Measurements from ENCODE around the gene CLDND2.

The CLDND2 gene

DNA sequence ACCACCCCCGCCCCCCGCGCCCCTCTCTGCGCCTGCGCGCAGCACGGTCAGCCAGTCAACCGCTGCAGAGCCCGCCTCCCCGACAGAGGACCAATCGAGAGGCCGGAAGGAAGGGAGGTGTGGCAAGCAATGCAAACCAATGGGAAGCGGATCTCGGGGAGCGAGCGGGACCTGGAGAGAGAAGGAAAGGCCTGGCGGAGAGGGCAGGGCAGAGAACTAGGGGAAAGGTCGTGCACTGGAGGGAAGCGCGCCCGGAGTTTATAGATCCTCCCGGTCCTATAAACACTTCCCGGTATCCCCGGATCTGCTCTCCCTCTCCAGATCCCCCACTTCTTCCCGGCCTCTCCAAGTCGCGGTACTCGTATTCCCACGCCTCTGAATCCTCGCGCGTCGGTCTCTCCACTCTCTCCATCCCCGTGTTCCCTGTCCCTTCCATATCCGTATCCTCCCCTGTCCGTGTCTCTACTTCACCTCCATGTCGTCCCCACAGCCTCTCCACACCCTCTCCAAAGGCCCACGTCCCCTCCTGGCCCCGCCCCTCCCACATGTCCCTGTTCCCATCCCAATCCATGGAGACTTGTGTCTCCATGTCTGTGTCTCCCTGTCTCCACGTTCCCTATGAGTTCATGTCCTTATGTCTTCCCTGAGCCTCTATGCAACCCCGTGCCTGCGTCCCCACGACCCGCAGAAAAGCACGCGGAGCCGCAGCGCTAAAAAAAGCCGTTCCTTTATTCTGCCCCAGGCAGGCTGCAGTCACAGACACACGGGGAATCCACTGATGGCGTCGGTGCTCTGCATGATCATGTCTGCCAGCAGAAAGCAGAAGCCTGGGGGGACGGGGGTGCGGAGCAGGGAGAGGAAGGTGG, 2.2 kb downstream of the CLDND2 start (continued):
- TF ChIP-seq ZBTB21 (tag by site-specific recombination; IDR thresholded peaks at IDR 0.05), result peak; percentile 49; the same call in 1 of the 2 replicates
- peak; percentile 73; the same call in 1 of the 2 replicates for TF ChIP-seq KLF7 (tag by site-specific recombination; IDR thresholded peaks at IDR 0.05; ENCODE audit: borderline replicate concordance)
- peak; percentile 84; the same call in 1 of the 2 replicates for TF ChIP-seq MZF1 (tag by site-specific recombination; IDR thresholded peaks at IDR 0.05; ENCODE audit: borderline replicate concordance)
- TF ChIP-seq HOXC10 (CRISPR knock-in tag; IDR thresholded peaks at IDR 0.05), result no peak
- TF ChIP-seq ZNF248 (tag by site-specific recombination; IDR thresholded peaks at IDR 0.05), result no peak
- no peak for TF ChIP-seq ZNF624 (tag by site-specific recombination; IDR thresholded peaks at IDR 0.05)
- peak; percentile 91 for TF ChIP-seq SP2 (tag by site-specific recombination; IDR thresholded peaks at IDR 0.05)
- TF ChIP-seq OVOL3 (tag by site-specific recombination; IDR thresholded peaks at IDR 0.05), result no peak
- TF ChIP-seq ZNF121 (tag by site-specific recombination; IDR thresholded peaks at IDR 0.05), result no peak
- no peak for TF ChIP-seq ZNF561 (tag by site-specific recombination; IDR thresholded peaks at IDR 0.05; ENCODE audit: borderline replicate concordance)
- no peak for TF ChIP-seq ZNF354C (tag by site-specific recombination; IDR thresholded peaks at IDR 0.05; ENCODE audit: borderline replicate concordance, low read depth)
- TF ChIP-seq, protein P1, sequence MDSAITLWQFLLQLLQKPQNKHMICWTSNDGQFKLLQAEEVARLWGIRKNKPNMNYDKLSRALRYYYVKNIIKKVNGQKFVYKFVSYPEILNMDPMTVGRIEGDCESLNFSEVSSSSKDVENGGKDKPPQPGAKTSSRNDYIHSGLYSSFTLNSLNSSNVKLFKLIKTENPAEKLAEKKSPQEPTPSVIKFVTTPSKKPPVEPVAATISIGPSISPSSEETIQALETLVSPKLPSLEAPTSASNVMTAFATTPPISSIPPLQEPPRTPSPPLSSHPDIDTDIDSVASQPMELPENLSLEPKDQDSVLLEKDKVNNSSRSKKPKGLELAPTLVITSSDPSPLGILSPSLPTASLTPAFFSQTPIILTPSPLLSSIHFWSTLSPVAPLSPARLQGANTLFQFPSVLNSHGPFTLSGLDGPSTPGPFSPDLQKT (IDR thresholded peaks at IDR 0.05; ENCODE audit: borderline replicate concordance, low read depth, low read length), result no peak
- no peak for TF ChIP-seq ZBTB1 (tag by site-specific recombination; IDR thresholded peaks at IDR 0.05)
- TF ChIP-seq, protein P2, sequence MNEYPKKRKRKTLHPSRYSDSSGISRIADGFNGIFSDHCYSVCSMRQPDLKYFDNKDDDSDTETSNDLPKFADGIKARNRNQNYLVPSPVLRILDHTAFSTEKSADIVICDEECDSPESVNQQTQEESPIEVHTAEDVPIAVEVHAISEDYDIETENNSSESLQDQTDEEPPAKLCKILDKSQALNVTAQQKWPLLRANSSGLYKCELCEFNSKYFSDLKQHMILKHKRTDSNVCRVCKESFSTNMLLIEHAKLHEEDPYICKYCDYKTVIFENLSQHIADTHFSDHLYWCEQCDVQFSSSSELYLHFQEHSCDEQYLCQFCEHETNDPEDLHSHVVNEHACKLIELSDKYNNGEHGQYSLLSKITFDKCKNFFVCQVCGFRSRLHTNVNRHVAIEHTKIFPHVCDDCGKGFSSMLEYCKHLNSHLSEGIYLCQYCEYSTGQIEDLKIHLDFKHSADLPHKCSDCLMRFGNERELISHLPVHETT (tag by site-specific recombination; IDR thresholded peaks at IDR 0.05), result no peak
- peak; percentile 62; the same call in 1 of the 2 replicates for TF ChIP-seq ZNF239 (tag by site-specific recombination; IDR thresholded peaks at IDR 0.05)
- TF ChIP-seq ZNF37A (tag by site-specific recombination; IDR thresholded peaks at IDR 0.05), result no peak
- TF ChIP-seq, protein P3, sequence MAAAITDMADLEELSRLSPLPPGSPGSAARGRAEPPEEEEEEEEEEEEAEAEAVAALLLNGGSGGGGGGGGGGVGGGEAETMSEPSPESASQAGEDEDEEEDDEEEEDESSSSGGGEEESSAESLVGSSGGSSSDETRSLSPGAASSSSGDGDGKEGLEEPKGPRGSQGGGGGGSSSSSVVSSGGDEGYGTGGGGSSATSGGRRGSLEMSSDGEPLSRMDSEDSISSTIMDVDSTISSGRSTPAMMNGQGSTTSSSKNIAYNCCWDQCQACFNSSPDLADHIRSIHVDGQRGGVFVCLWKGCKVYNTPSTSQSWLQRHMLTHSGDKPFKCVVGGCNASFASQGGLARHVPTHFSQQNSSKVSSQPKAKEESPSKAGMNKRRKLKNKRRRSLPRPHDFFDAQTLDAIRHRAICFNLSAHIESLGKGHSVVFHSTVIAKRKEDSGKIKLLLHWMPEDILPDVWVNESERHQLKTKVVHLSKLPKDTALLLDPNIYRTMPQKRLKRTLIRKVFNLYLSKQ (tag by site-specific recombination; IDR thresholded peaks at IDR 0.05; ENCODE audit: borderline replicate concordance), result no peak
- TF ChIP-seq, protein P4, sequence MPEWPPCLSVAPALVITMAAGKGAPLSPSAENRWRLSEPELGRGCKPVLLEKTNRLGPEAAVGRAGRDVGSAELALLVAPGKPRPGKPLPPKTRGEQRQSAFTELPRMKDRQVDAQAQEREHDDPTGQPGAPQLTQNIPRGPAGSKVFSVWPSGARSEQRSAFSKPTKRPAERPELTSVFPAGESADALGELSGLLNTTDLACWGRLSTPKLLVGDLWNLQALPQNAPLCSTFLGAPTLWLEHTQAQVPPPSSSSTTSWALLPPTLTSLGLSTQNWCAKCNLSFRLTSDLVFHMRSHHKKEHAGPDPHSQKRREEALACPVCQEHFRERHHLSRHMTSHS (tag by site-specific recombination; IDR thresholded peaks at IDR 0.05), result no peak
- TF ChIP-seq ZNF529 (tag by site-specific recombination; IDR thresholded peaks at IDR 0.05; ENCODE audit: insufficient replicate concordance), result no peak
- TF ChIP-seq ZNF747 (tag by site-specific recombination; IDR thresholded peaks at IDR 0.05), result no peak
- peak; percentile 28; the same call in 1 of the 2 replicates for TF ChIP-seq YY1 (tag by site-specific recombination; IDR thresholded peaks at IDR 0.05)
- peak; percentile 89; the same call in 1 of the 2 replicates for TF ChIP-seq ZNF391 (tag by site-specific recombination; IDR thresholded peaks at IDR 0.05; ENCODE audit: borderline replicate concordance, low read depth)
- peak; percentile 89 for TF ChIP-seq GLI4 (tag by site-specific recombination; IDR thresholded peaks at IDR 0.05)
- peak; percentile 38; the same call in 1 of the 2 replicates for TF ChIP-seq SP7 (tag by site-specific recombination; IDR thresholded peaks at IDR 0.05)
- no peak for TF ChIP-seq MEIS1 (CRISPR knock-in tag; IDR thresholded peaks at IDR 0.05; ENCODE audit: borderline replicate concordance)
- TF ChIP-seq ZNF560 (tag by site-specific recombination; IDR thresholded peaks at IDR 0.05; ENCODE audit: borderline replicate concordance), result no peak
- peak; percentile 77 for TF ChIP-seq ZFP69B (tag by site-specific recombination; IDR thresholded peaks at IDR 0.05)
- TF ChIP-seq SP3 (tag by site-specific recombination; IDR thresholded peaks at IDR 0.05), result peak; percentile 92
- peak; percentile 79 for TF ChIP-seq ZNF76 (tag by site-specific recombination; IDR thresholded peaks at IDR 0.05; ENCODE audit: borderline replicate concordance, low read depth)
- peak; percentile 86 for TF ChIP-seq IKZF3 (tag by site-specific recombination; IDR thresholded peaks at IDR 0.05)
- TF ChIP-seq, protein P5, sequence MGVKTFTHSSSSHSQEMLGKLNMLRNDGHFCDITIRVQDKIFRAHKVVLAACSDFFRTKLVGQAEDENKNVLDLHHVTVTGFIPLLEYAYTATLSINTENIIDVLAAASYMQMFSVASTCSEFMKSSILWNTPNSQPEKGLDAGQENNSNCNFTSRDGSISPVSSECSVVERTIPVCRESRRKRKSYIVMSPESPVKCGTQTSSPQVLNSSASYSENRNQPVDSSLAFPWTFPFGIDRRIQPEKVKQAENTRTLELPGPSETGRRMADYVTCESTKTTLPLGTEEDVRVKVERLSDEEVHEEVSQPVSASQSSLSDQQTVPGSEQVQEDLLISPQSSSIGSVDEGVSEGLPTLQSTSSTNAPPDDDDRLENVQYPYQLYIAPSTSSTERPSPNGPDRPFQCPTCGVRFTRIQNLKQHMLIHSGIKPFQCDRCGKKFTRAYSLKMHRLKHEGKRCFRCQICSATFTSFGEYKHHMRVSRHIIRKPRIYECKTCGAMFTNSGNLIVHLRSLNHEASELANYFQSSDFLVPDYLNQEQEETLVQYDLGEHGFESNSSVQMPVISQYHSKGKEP (tag by site-specific recombination; IDR thresholded peaks at IDR 0.05), result no peak
- no peak for TF ChIP-seq ZNF521 (tag by site-specific recombination; IDR thresholded peaks at IDR 0.05)
